WTC11 (cell line): ENCODE measurements around the gene HOMER2. TPM values are rescaled to one million over a fixed set of nuclear protein-coding genes. Genes with fewer than 3 reads are reported as not detected.

Experiments used
- AR ChIP-seq: fragments of 250-450 bp; sonication (Bioruptor Pico); IDR thresholded peaks from 2 replicates; pipeline ENCODE4 v1.9.0; 2021; ENCODE audit warnings: mild to moderate bottlenecking
- E2F4 ChIP-seq: sonication (generic); formaldehyde crosslinking; IDR thresholded peaks from 2 replicates; pipeline ENCODE4 v1.8.1; 2022; ENCODE audit warnings: low read depth, mild to moderate bottlenecking, moderate library complexity, missing genetic modification reagents, borderline replicate concordance
- ELF4 ChIP-seq: sonication (generic); formaldehyde crosslinking; IDR thresholded peaks from 2 replicates; pipeline ENCODE4 v1.8.1; 2022; ENCODE audit warnings: low read depth, mild to moderate bottlenecking, moderate library complexity, missing genetic modification reagents
- EMX1 ChIP-seq: fragments of 250-450 bp; sonication (Bioruptor Pico); IDR thresholded peaks from 2 replicates; pipeline ENCODE4 v1.8.0; 2021; ENCODE audit warnings: mild to moderate bottlenecking
- ETV6 ChIP-seq: sonication (generic); formaldehyde crosslinking; IDR thresholded peaks from 2 replicates; pipeline ENCODE4 v1.8.1; 2022; ENCODE audit warnings: mild to moderate bottlenecking, missing genetic modification reagents
- GRHL2 ChIP-seq: fragments of 250-450 bp; sonication (Bioruptor Pico); IDR thresholded peaks from 2 replicates; pipeline ENCODE4 v1.8.0; 2022; ENCODE audit warnings: mild to moderate bottlenecking, moderate library complexity; ENCODE audit not compliant: insufficient replicate concordance, severe bottlenecking
- GTF2I ChIP-seq: fragments of 250-450 bp; sonication (Bioruptor Pico); conservative IDR thresholded peaks from 2 replicates; pipeline ENCODE4 v1.4.0; 2021; ENCODE audit warnings: mild to moderate bottlenecking
- HMGXB4 ChIP-seq: sonication (generic); formaldehyde crosslinking; IDR thresholded peaks from 2 replicates; pipeline ENCODE4 v1.8.1; 2023; ENCODE audit warnings: mild to moderate bottlenecking, moderate library complexity, missing genetic modification reagents
- IRF1 ChIP-seq: sonication (generic); formaldehyde crosslinking; IDR thresholded peaks from 2 replicates; pipeline ENCODE4 v1.8.0; 2023; ENCODE audit warnings: missing genetic modification reagents
- JAZF1 ChIP-seq: fragments of 250-450 bp; sonication (Bioruptor Pico); IDR thresholded peaks from 2 replicates; pipeline ENCODE4 v1.9.0; 2021; ENCODE audit warnings: moderate library complexity, mild to moderate bottlenecking, inconsistent platforms
- MXD4 ChIP-seq: fragments of 250-450 bp; sonication (Bioruptor Pico); IDR thresholded peaks from 2 replicates; pipeline ENCODE4 v1.8.0; 2021; ENCODE audit warnings: mild to moderate bottlenecking, moderate library complexity, borderline replicate concordance
- NFATC4 ChIP-seq: fragments of 250-450 bp; sonication (Bioruptor Pico); IDR thresholded peaks from 2 replicates; pipeline ENCODE4 v1.9.0; 2021; ENCODE audit warnings: mild to moderate bottlenecking
- NR1H2 ChIP-seq: sonication (generic); formaldehyde crosslinking; IDR thresholded peaks from 2 replicates; pipeline ENCODE4 v1.9.0; 2021; ENCODE audit warnings: mild to moderate bottlenecking, moderate library complexity, missing genetic modification reagents
- NR2C2 ChIP-seq: sonication (generic); formaldehyde crosslinking; IDR thresholded peaks from 2 replicates; pipeline ENCODE4 v1.8.0; 2022; ENCODE audit warnings: mild to moderate bottlenecking, missing genetic modification reagents
- RORB ChIP-seq: fragments of 250-450 bp; sonication (Bioruptor Pico); IDR thresholded peaks from 2 replicates; pipeline ENCODE4 v1.9.0; 2021; ENCODE audit warnings: mild to moderate bottlenecking
- SMAD4 ChIP-seq: sonication (generic); formaldehyde crosslinking; IDR thresholded peaks from 2 replicates; pipeline ENCODE4 v1.8.0; 2022; ENCODE audit warnings: mild to moderate bottlenecking, missing genetic modification reagents
- ZMAT4 ChIP-seq: fragments of 250-450 bp; sonication (Bioruptor Pico); IDR thresholded peaks from 2 replicates; pipeline ENCODE4 v1.9.0; 2021; ENCODE audit warnings: mild to moderate bottlenecking
- ZNF263 ChIP-seq: sonication (generic); formaldehyde crosslinking; IDR thresholded peaks from 2 replicates; pipeline ENCODE4 v1.8.1; 2022; ENCODE audit warnings: low read depth, mild to moderate bottlenecking, moderate library complexity, missing genetic modification reagents
- ZNF532 ChIP-seq: fragments of 250-450 bp; sonication (Bioruptor Pico); IDR thresholded peaks from 2 replicates; pipeline ENCODE4 v1.9.0; 2021; ENCODE audit warnings: mild to moderate bottlenecking, borderline replicate concordance
- total RNA-seq: library from RNA; stranded (reverse); gene quantifications from 3 replicates; pipeline ENCODE4 v1.2.3, GENCODE V29; 2021
- TF ChIP-seq, protein P1 (sequence below): sonication (generic); formaldehyde crosslinking; IDR thresholded peaks from 2 replicates; pipeline ENCODE4 v1.8.0; 2022; ENCODE audit warnings: mild to moderate bottlenecking, missing genetic modification reagents
- TF ChIP-seq, protein P2 (sequence below): sonication (generic); formaldehyde crosslinking; IDR thresholded peaks from 2 replicates; pipeline ENCODE4 v1.8.1; 2022; ENCODE audit warnings: mild to moderate bottlenecking, moderate library complexity, missing genetic modification reagents
- TF ChIP-seq, protein P3 (sequence below): sonication (generic); formaldehyde crosslinking; IDR thresholded peaks from 2 replicates; pipeline ENCODE4 v1.8.1; 2023; ENCODE audit warnings: mild to moderate bottlenecking, missing genetic modification reagents

The HOMER2 gene
- total RNA-seq, 1 experiment from 2014 or later, result 17.4 TPM

DNA sequence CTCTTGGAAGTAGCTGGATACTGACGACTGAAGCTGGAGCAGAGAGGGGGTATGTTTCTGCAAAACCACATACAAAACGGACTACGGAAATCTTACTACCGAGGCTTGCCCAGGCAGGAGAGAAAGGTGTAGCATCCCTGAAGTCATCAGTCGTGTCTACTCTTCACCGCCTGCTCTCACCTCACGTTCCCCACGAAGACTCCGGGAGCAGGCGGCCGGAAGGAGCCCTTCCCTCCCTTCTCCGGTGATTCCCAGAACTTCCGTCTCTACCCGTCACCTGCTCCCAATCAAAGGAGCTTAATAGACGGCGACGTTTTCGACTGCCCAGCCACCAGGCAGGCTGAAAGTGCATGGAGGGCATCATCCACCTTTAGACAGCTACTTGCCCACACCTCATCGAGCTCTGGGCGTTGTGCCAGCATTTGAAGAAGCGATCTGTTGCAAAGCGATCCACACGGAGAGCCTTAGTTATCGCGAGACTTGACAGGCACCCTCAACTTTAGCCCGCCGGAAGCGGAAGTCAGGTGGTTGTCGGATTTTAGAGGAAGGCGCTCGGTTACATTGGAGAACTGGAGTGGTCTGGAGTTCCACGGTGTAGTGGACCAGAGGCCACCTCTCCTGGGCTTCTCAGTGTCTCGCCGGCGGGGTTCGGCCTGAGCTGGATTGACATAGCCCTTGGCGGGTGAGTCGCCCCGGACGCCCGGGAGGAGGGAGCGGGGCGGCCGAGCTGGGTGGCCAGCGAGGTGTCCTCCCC is 33.3 kb upstream of the HOMER2 start, which contains the start of gene RAMAC (continued):
- TF ChIP-seq, protein P1, sequence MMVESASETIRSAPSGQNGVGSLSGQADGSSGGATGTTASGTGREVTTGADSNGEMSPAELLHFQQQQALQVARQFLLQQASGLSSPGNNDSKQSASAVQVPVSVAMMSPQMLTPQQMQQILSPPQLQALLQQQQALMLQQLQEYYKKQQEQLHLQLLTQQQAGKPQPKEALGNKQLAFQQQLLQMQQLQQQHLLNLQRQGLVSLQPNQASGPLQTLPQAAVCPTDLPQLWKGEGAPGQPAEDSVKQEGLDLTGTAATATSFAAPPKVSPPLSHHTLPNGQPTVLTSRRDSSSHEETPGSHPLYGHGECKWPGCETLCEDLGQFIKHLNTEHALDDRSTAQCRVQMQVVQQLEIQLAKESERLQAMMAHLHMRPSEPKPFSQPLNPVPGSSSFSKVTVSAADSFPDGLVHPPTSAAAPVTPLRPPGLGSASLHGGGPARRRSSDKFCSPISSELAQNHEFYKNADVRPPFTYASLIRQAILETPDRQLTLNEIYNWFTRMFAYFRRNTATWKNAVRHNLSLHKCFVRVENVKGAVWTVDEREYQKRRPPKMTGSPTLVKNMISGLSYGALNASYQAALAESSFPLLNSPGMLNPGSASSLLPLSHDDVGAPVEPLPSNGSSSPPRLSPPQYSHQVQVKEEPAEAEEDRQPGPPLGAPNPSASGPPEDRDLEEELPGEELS (CRISPR knock-in tag), result peak; percentile 76; the same call in 1 of the 2 replicates
- TF ChIP-seq NR2C2 (CRISPR knock-in tag), result peak; percentile 70
- no peak for TF ChIP-seq JAZF1 (CRISPR knock-in tag)
- TF ChIP-seq GTF2I (CRISPR knock-in tag), result no peak
- TF ChIP-seq, protein P2, sequence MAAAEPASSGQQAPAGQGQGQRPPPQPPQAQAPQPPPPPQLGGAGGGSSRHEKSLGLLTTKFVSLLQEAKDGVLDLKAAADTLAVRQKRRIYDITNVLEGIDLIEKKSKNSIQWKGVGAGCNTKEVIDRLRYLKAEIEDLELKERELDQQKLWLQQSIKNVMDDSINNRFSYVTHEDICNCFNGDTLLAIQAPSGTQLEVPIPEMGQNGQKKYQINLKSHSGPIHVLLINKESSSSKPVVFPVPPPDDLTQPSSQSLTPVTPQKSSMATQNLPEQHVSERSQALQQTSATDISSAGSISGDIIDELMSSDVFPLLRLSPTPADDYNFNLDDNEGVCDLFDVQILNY (CRISPR knock-in tag), result peak; percentile 78
- TF ChIP-seq GRHL2, result no peak
- TF ChIP-seq RORB (CRISPR knock-in tag), result no peak
- TF ChIP-seq AR, result no peak
- peak; percentile 72; the same call in 1 of the 2 replicates for TF ChIP-seq SMAD4
- peak; percentile 47; the same call in 1 of the 2 replicates for TF ChIP-seq ZNF263 (CRISPR knock-in tag)
- TF ChIP-seq ETV6 (CRISPR knock-in tag), result peak; percentile 92
- no peak for TF ChIP-seq MXD4
- no peak for TF ChIP-seq HMGXB4
- TF ChIP-seq, protein P3, sequence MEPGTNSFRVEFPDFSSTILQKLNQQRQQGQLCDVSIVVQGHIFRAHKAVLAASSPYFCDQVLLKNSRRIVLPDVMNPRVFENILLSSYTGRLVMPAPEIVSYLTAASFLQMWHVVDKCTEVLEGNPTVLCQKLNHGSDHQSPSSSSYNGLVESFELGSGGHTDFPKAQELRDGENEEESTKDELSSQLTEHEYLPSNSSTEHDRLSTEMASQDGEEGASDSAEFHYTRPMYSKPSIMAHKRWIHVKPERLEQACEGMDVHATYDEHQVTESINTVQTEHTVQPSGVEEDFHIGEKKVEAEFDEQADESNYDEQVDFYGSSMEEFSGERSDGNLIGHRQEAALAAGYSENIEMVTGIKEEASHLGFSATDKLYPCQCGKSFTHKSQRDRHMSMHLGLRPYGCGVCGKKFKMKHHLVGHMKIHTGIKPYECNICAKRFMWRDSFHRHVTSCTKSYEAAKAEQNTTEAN (CRISPR knock-in tag), result peak; percentile 92
- no peak for TF ChIP-seq E2F4 (CRISPR knock-in tag)
- no peak for TF ChIP-seq NFATC4 (CRISPR knock-in tag)
- TF ChIP-seq ZMAT4 (CRISPR knock-in tag), result no peak
- peak; percentile 89 for TF ChIP-seq IRF1 (CRISPR knock-in tag)
- TF ChIP-seq ZNF532 (CRISPR knock-in tag), result no peak
- TF ChIP-seq EMX1 (CRISPR knock-in tag), result no peak
- TF ChIP-seq ELF4 (CRISPR knock-in tag), result no peak
- peak; percentile 87 for TF ChIP-seq NR1H2 (CRISPR knock-in tag)
